Stimulated activated memory B cell treated with anti-CD40 and anti-IgM and Interleukin-4, amounts not matched to agents 10 μg/mL and 1 μg/mL and 100 μg/mL, for 72 hours (primary cell): ENCODE results near the gene CSK.
A peak's percentile ranks its signal among the peaks of the same experiment; 100 is the strongest.
"Not testable (repeated sequence)": the region's sequence is repeated elsewhere in the genome, so short reads cannot be mapped to it uniquely, and the experiment has no call there.

Source experiments
- ATAC-seq: fragments of 150-1000 bp; cut with Tn5 transposase; 2 replicates; pipeline ENCODE4 v1.10.0; 2021
- H3K27ac Mint-ChIP-seq: one replicate; pipeline ENCODE4 v1.8.0; 2022; ENCODE audit warnings: mild to moderate bottlenecking, mixed read lengths
- H3K27me3 Mint-ChIP-seq: one replicate; pipeline ENCODE4 v1.8.0; 2022; ENCODE audit warnings: mixed read lengths
- H3K36me3 Mint-ChIP-seq: one replicate; pipeline ENCODE4 v1.8.0; 2022; ENCODE audit warnings: mixed read lengths
- H3K4me1 Mint-ChIP-seq: one replicate; pipeline ENCODE4 v1.8.0; 2022; ENCODE audit warnings: mixed read lengths
- H3K4me3 Mint-ChIP-seq: one replicate; pipeline ENCODE4 v1.8.0; 2022; ENCODE audit warnings: mild to moderate bottlenecking, moderate library complexity, mixed read lengths
- H3K9me3 Mint-ChIP-seq: one replicate; pipeline ENCODE4 v1.8.0; 2022; ENCODE audit warnings: mixed read lengths

CSK gene

GRCh38 chr15:74781431-74782258 lies at the start of gene CSK:
CSK (plus strand) TSS chr15:74782080; CDS start chr15:74798298, 16,218 bp downstream.
- no peaks in the 10 kb centered on the region for H3K27me3 Mint-ChIP-seq
- no peaks in the 10 kb centered on the region for H3K9me3 Mint-ChIP-seq
- ATAC-seq, result peak; percentile 74
- peaks cover 84% of the 10 kb centered on the region for H3K4me1 Mint-ChIP-seq
- H3K36me3 Mint-ChIP-seq, result peaks cover 31% of the 10 kb centered on the region
- H3K4me3 Mint-ChIP-seq, result peak within 1 kb of the TSS; percentile 91
- H3K27ac Mint-ChIP-seq, result peak within 1 kb of the TSS; percentile 96

- Mint-ChIP-seq H3K4me1 (peaks cover 2% of the 10 kb centered on the region), H3K27ac (no peak overlapping the region), H3K36me3 (peaks cover 8% of the 10 kb centered on the region), H3K9me3 (peaks cover 4% of the 10 kb centered on the region), H3K27me3 (peaks cover 66% of the 10 kb centered on the region), H3K4me3 (no peak overlapping the region)
- no peak for ATAC-seq
Measured at GRCh38 chr15:74732846-74733245, 49.0 kb upstream of the CSK start.

- H3K4me1 Mint-ChIP-seq, result peaks cover 7% of the 10 kb centered on the region
- no peak overlapping the region for H3K4me3 Mint-ChIP-seq
- H3K9me3 Mint-ChIP-seq, result peaks cover 8% of the 10 kb centered on the region
- no peak overlapping the region for H3K27ac Mint-ChIP-seq
- no peak for ATAC-seq
- peaks cover 64% of the 10 kb centered on the region for H3K27me3 Mint-ChIP-seq
- peaks cover 12% of the 10 kb centered on the region for H3K36me3 Mint-ChIP-seq
Measured at GRCh38 chr15:74733269-74733668, 48.6 kb upstream of the CSK start.

- ATAC-seq, result no peak
- Mint-ChIP-seq H3K27me3 (peaks cover 60% of the 10 kb centered on the region), H3K27ac (no peak overlapping the region), H3K9me3 (peaks cover 8% of the 10 kb centered on the region), H3K4me1 (peaks cover 7% of the 10 kb centered on the region), H3K36me3 (peaks cover 12% of the 10 kb centered on the region), H3K4me3 (no peak overlapping the region)
Measured at GRCh38 chr15:74735305-74735704, 46.6 kb upstream of the CSK start.

- not testable (repeated sequence) for H3K27ac Mint-ChIP-seq, H3K4me3 Mint-ChIP-seq, ATAC-seq
- peaks cover 54% of the 10 kb centered on the region for H3K27me3 Mint-ChIP-seq
- H3K4me1 Mint-ChIP-seq, result peaks cover 17% of the 10 kb centered on the region
- H3K9me3 Mint-ChIP-seq, result peaks cover 13% of the 10 kb centered on the region
- H3K36me3 Mint-ChIP-seq, result peaks cover 18% of the 10 kb centered on the region
Measured at GRCh38 chr15:74738239-74738638, 43.6 kb upstream of the CSK start.

- Mint-ChIP-seq H3K27ac (no peak overlapping the region), H3K9me3 (peaks cover 11% of the 10 kb centered on the region), H3K4me3 (no peak overlapping the region), H3K4me1 (peaks cover 17% of the 10 kb centered on the region), H3K36me3 (peaks cover 14% of the 10 kb centered on the region), H3K27me3 (peaks cover 28% of the 10 kb centered on the region)
- no peak for ATAC-seq
Measured at GRCh38 chr15:74742422-74742821, 39.5 kb upstream of the CSK start.

GRCh38 chr15:74746389-74746788 lies 35.5 kb upstream of the CSK start:
- Mint-ChIP-seq H3K27ac (no peak overlapping the region), H3K4me3 (no peak overlapping the region), H3K27me3 (peaks cover 14% of the 10 kb centered on the region), H3K4me1 (peaks cover 10% of the 10 kb centered on the region), H3K36me3 (peaks cover 5% of the 10 kb centered on the region), H3K9me3 (peaks cover 5% of the 10 kb centered on the region)
- no peak for ATAC-seq

- Mint-ChIP-seq H3K9me3 (no peaks in the 10 kb centered on the region), H3K4me1 (no peaks in the 10 kb centered on the region), H3K27me3 (no peaks in the 10 kb centered on the region), H3K27ac (no peak within 1 kb of the TSS), H3K4me3 (no peak within 1 kb of the TSS), H3K36me3 (no peaks in the 10 kb centered on the region)
- no peak for ATAC-seq
Measured at GRCh38 chr15:74748322-74748946, 33.4 kb upstream of the CSK start, which contains the start of gene CYP1A2. CYP1A2 (plus strand) TSS chr15:74748845; CDS start chr15:74749739, 894 bp downstream.

- no peak for ATAC-seq
- peaks cover 6% of the 10 kb centered on the region for H3K27me3 Mint-ChIP-seq
- no peaks in the 10 kb centered on the region for H3K4me1 Mint-ChIP-seq
- no peak overlapping the region for H3K27ac Mint-ChIP-seq
- no peaks in the 10 kb centered on the region for H3K9me3 Mint-ChIP-seq
- no peaks in the 10 kb centered on the region for H3K36me3 Mint-ChIP-seq
- H3K4me3 Mint-ChIP-seq, result no peak overlapping the region
Measured at GRCh38 chr15:74749832-74750231, 32.0 kb upstream of the CSK start.

GRCh38 chr15:74750751-74751150 lies 31.1 kb upstream of the CSK start:
- peaks cover 10% of the 10 kb centered on the region for H3K27me3 Mint-ChIP-seq
- ATAC-seq, result no peak
- H3K9me3 Mint-ChIP-seq, result no peaks in the 10 kb centered on the region
- H3K27ac Mint-ChIP-seq, result no peak overlapping the region
- no peaks in the 10 kb centered on the region for H3K4me1 Mint-ChIP-seq
- no peak overlapping the region for H3K4me3 Mint-ChIP-seq
- H3K36me3 Mint-ChIP-seq, result no peaks in the 10 kb centered on the region

- no peaks in the 10 kb centered on the region for H3K36me3 Mint-ChIP-seq
- H3K27me3 Mint-ChIP-seq, result peaks cover 20% of the 10 kb centered on the region
- no peak overlapping the region for H3K27ac Mint-ChIP-seq
- no peak for ATAC-seq
- no peaks in the 10 kb centered on the region for H3K4me1 Mint-ChIP-seq
- H3K4me3 Mint-ChIP-seq, result no peak overlapping the region
- no peaks in the 10 kb centered on the region for H3K9me3 Mint-ChIP-seq
Measured at GRCh38 chr15:74752011-74752410, 29.9 kb upstream of the CSK start.

GRCh38 chr15:74752531-74752930 lies 29.3 kb upstream of the CSK start:
- ATAC-seq, result no peak
- H3K27ac Mint-ChIP-seq, result no peak overlapping the region
- H3K4me1 Mint-ChIP-seq, result no peaks in the 10 kb centered on the region
- H3K36me3 Mint-ChIP-seq, result no peaks in the 10 kb centered on the region
- H3K9me3 Mint-ChIP-seq, result no peaks in the 10 kb centered on the region
- no peak overlapping the region for H3K4me3 Mint-ChIP-seq
- peaks cover 20% of the 10 kb centered on the region for H3K27me3 Mint-ChIP-seq

- Mint-ChIP-seq H3K27me3 (peaks cover 20% of the 10 kb centered on the region), H3K36me3 (no peaks in the 10 kb centered on the region), H3K4me3 (no peak overlapping the region), H3K9me3 (no peaks in the 10 kb centered on the region), H3K4me1 (no peaks in the 10 kb centered on the region), H3K27ac (no peak overlapping the region)
- no peak for ATAC-seq
Measured at GRCh38 chr15:74754593-74755215, 27.2 kb upstream of the CSK start.

- Mint-ChIP-seq H3K27me3 (peaks cover 28% of the 10 kb centered on the region), H3K4me1 (peaks cover 8% of the 10 kb centered on the region), H3K36me3 (no peaks in the 10 kb centered on the region), H3K27ac (no peak overlapping the region), H3K9me3 (no peaks in the 10 kb centered on the region), H3K4me3 (no peak overlapping the region)
- ATAC-seq, result no peak
Measured at GRCh38 chr15:74758736-74759135, 23.1 kb upstream of the CSK start.

GRCh38 chr15:74762791-74763150 lies 19.1 kb upstream of the CSK start:
- H3K4me1 Mint-ChIP-seq, result peaks cover 8% of the 10 kb centered on the region
- H3K36me3 Mint-ChIP-seq, result no peaks in the 10 kb centered on the region
- ATAC-seq, result no peak
- peak overlapping the region; percentile 43 for H3K27ac Mint-ChIP-seq
- H3K4me3 Mint-ChIP-seq, result no peak overlapping the region
- no peaks in the 10 kb centered on the region for H3K9me3 Mint-ChIP-seq
- peaks cover 19% of the 10 kb centered on the region for H3K27me3 Mint-ChIP-seq
